GM12801 (cell line): ENCODE results near the gene PCDHA12.

Experiments used
- TF ChIP-seq, protein P1 (sequence below): IDR thresholded peaks from one replicate; pipeline ENCODE4 v1.5.1; 2011; ENCODE audit warnings: control low read depth; ENCODE audit not compliant: insufficient read length; ENCODE audit errors: extremely low read depth

The PCDHA12 gene

DNA sequence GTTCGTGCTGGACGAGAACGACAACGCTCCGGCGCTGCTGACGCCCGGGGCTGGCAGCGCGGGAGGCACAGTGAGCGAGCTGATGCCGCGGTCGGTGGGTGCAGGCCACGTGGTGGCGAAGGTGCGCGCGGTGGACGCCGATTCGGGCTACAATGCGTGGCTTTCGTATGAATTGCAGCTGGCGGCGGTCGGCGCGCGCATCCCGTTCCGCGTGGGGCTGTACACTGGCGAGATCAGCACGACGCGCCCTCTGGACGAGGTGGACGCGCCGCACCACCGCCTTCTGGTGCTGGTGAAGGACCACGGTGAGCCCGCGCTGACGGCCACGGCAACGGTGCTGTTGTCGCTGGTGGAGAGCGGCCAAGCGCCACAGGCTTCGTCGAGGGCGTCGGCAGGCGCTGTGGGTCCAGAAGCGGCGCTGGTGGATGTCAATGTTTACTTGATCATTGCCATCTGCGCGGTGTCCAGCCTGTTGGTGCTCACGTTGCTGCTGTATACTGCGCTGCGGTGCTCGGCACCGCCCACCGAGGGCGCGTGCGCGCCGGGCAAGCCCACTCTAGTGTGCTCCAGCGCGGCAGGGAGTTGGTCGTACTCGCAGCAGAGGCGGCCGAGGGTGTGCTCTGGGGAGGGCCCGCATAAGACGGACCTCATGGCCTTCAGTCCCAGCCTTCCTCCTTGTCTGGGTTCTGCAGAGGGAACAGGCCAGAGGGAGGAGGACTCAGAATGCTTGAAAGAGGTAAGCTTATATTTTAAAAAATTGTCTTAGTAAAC, 9.0 kb downstream of the PCDHA12 start:
- TF ChIP-seq, protein P1, sequence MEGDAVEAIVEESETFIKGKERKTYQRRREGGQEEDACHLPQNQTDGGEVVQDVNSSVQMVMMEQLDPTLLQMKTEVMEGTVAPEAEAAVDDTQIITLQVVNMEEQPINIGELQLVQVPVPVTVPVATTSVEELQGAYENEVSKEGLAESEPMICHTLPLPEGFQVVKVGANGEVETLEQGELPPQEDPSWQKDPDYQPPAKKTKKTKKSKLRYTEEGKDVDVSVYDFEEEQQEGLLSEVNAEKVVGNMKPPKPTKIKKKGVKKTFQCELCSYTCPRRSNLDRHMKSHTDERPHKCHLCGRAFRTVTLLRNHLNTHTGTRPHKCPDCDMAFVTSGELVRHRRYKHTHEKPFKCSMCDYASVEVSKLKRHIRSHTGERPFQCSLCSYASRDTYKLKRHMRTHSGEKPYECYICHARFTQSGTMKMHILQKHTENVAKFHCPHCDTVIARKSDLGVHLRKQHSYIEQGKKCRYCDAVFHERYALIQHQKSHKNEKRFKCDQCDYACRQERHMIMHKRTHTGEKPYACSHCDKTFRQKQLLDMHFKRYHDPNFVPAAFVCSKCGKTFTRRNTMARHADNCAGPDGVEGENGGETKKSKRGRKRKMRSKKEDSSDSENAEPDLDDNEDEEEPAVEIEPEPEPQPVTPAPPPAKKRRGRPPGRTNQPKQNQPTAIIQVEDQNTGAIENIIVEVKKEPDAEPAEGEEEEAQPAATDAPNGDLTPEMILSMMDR, result no peak

DNA sequence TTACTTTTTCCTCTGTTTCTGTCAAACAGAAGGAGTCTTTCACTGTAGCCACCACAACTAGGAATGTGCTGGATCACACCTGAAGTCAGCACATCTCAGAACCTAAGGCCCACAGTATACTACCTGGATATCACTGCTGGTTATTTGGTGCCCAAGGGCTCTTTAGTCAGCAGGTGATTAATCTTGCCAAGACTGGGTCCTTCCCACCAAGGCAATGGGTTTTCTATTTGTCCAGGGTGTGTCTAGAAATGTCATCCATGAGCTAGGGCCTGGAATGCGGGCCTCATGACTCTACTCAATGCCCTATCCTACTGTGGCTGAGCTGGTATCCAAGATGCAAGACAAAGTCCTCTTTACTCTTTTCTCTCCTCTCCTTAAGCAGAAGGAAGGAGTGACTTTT, 41.2 kb downstream of the PCDHA12 start:
- TF ChIP-seq, protein P1, result no peak

DNA sequence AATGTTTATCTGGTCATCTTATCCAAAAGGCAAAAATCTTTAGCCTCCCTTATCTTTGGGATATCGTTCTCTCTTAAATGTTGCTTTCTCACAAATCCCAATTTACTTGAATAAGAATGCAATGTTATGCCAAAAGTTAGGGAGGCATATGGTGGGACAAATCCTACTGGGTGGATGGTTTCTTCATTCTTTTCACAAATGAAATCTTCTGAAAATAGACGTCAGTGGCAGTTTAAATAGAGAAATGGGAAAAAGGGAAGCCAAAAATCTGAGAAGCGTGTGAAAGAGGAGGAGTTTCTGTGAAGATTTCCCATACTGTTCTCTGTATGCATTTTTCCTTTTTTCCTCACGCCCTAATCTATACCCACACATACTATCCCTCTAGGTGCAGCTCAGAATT, 48.5 kb downstream of the PCDHA12 start:
- TF ChIP-seq, protein P1, result no peak

DNA sequence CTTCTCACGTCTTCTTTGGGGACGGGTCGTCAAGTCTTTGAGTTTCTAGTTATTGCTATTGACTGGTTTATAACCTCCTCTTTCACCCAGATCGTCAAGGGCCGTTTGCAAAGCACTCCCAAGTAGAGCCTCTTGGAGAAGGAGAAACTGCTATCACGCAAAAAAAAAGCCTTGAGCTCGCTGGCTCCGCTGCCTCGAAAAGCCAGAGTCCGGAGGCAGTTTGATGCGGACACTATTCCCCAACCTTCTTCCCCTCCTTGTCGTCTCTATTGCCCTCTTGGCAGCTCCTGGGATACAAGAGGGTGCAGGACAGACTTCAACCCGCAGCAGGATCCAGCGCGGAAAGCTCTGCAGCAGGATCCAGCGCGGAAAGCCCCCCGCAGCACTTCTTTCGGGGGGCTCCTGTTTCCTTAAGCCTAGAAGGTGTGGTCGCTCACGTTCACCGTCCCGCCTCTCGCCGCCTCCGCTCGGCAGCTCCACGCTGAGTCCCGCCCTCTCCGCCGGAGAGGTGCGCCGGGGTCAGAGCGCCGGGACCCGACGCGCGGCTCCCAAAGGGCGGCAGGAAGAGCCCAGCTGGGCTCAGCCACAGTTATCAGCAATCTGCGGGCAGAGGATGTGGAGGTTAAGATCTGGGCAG, 50.8 kb downstream of the PCDHA12 start, which contains the start of gene PCDHAC1:
TSS of gene PCDHAC1 (plus strand) at position 494 of the 637 bp plus-strand sequence. CDS start 594 bp downstream, outside the sequence.
- TF ChIP-seq, protein P1, result no peak

DNA sequence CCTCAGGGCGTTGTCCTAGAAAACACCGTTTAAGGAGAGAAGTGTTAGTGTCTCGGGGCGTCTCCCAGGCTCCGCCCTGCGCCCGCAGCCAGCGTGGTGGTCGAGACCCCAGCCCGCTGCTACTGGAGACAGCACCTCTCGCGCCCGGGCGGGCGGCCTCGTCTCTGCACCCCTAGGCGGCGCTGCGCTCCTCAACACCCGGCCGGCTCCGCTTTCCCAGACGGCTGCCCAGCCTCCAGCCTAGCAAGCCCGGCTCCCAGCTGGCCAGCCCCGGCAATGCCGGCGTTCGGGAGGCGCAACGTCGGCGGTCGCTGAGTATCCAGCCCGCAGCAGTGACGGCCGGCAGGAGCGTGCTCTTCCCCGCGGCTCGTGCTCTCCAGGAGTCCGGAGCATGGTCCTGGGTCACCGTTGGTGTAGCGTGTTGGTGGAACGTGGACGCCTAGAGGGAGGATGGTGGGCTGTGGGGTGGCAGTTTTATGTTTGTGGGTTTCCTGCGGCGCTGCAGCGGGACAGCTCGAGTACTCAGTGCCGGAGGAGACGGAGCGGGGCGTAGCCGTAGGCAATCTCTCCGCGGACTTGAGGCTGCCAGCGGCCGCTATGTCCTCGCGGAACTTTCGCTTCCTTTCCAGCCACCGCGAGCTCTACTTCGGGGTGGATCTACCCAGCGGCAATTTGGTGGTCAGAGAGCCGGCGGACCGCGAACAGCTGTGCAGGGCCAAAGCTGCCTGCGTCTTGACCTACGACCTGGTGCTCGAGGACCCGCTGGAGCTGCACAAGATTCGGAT, 51.5 kb downstream of the PCDHA12 start:
- TF ChIP-seq, protein P1, result no peak

DNA sequence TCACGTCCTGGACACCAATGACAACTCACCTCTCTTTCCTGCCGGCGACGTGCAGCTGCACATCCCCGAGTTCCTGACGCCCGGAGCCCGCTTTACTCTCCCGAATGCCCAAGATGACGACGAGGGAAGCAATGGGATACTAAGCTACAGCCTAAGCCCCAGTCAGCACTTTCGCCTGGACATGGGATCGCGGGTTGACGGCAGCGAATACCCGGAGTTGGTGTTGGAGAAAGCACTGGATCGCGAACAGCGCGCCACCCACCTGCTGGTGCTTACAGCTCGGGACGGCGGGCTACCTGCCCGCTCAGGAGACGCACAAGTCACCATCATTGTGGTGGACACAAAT, 52.1 kb downstream of the PCDHA12 start:
- TF ChIP-seq, protein P1, result no peak
